Measurements from ENCODE around the gene LINC01488.

Gene LINC01488

DNA sequence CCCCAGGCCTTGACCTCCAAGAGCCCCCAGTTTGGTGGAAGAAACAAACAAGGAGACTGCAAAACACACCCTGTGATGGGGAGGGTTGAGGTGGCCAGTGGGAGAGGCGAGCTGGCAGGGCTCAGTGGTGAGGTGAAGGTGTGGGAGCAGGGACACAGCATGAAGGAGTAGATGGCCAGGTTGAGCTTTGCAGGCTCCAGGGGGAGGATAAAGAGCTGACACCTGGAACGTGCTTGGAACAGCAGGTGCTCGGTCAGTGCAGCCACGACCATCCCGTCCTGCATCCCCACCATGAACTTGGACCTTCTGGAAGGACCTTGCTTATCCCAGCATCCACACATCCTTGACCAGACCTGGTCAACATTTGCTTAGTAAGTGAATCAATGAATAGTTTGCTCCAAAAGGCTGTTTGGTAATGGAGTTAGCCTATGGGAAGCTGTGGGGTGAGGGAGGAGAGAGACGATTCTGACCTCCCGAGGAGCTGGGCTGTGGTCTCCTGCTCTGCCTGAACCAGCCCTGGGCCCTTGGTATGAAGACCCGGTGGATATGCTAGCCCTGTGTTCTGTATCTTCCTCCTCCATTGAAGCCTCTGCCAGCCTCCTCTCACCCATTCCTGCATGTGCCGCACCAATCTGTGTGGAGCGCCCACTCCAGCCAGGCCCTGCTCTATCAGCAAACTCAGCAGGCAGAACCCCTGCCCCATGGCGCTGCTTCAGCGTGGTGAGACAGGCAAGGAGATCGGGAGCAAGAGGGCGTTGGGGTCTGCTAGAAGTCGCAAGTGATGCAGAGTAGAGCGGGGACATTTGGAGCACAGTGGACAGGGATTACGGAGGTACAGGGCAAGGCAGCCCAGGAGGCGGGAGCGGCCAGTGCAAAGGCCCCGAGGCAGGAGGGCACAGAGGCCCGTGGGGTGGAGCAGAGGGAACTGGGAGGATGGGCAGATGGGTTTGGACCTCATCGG lies 9.9 kb downstream of the LINC01488 start:
- no peak for DNase-seq (ENCODE audit: low read depth in 2 of 2, low spot score in 1 of 2)

DNA sequence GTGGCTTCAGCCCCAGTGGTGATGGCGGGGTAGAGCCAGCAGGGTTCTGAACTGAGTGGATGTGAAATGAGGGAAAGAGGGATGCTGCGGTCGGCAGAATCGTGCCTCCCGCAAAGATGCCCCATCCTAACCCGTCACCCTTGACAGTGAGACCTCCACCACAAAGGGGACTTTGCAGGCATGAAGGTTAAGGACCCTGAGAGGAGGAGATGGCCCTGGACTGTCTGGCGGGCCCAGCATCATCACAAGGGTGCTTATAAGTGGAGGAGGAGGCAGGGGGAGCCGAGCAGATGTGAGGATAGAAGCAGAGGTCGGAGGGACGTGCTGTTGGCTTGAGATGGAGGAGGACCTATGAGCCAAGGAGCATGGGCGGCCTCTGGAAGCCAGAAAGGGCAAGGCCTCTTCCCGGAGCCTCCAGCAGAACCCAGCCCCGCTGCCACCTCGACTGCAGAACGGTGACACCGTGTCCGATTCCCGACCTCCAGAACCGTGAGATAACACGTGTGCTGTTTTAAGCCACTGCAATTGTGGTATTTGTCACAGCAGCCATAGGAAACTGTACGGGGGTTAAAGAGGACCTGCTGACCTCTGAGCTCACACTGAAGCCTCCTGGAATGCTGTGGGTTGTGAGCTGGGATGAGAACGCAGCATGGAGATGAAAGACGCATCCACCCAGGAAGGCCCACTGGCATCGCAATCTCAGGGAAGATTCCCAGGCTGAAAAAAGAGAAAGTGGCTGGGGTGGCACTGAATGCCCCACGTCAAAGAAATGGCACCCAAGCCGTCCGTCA lies 10.9 kb downstream of the LINC01488 start:
- no peak for DNase-seq (ENCODE audit: low read depth in 2 of 2, low spot score in 1 of 2)

DNA sequence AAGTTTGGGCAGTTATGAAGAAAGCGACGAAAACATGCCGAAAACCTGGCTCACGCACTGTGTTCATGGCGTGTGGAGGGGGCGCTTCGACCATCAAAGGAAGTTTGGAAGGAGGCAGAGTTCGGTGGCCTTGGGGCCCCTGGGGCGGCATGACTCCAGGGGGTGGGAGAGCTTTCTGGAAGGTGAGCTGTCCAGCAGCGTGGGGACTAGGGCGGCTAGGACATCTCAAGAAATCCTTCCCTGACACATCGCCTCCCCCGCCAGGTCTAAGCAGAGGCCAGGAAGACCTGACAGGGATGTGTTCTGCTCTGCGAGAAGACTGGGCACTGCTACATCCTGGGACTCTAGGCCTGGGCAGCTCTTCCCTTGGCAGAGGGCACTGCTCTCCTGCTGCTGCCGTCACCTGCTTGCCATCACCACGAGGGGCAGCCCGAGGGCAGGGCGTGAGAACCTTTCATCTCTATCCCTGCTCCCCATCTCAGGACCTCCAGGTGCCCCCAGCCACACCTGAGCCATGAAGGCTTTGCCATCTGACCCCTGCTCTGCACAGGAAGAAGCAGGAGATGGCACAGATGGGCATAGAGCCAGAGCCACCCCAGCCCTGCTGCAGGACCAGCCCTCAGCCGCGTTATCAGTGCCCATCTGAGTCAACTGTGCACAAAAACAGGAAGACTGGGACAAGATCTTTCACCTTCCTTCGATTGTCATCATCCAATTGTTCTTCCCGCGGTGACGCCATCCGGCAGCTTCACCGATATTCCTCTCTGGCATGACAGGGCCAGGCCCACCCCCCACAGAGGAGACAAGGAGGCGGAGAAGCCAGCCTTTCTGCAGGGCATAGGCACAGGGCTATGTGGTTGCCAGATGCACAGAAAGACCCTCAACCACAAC lies 12.7 kb downstream of the LINC01488 start:
- DNase-seq (ENCODE audit: low read depth in 2 of 2, low spot score in 1 of 2) = no peak

DNA sequence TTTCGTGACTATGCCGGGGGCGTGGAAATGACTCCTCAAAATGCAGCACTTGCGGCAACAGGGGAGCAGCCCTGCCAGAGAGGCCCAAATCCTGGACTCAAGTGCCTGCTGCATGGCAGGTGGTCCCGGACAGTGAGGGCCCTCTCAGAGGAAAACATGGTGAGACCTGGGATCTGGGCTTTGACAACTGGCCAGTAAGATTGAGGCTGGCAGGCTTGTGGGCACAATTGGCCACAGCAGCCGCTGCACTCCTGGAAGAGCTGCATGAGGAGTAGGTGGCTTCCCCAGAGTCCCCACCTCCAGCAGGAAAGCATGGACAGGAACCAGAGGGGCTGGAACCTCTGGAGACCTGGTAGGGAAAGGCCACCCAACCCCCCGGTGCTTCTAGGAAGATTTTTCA lies 13.4 kb downstream of the LINC01488 start:
- no peak for DNase-seq (ENCODE audit: low read depth in 2 of 2, low spot score in 1 of 2)

DNA sequence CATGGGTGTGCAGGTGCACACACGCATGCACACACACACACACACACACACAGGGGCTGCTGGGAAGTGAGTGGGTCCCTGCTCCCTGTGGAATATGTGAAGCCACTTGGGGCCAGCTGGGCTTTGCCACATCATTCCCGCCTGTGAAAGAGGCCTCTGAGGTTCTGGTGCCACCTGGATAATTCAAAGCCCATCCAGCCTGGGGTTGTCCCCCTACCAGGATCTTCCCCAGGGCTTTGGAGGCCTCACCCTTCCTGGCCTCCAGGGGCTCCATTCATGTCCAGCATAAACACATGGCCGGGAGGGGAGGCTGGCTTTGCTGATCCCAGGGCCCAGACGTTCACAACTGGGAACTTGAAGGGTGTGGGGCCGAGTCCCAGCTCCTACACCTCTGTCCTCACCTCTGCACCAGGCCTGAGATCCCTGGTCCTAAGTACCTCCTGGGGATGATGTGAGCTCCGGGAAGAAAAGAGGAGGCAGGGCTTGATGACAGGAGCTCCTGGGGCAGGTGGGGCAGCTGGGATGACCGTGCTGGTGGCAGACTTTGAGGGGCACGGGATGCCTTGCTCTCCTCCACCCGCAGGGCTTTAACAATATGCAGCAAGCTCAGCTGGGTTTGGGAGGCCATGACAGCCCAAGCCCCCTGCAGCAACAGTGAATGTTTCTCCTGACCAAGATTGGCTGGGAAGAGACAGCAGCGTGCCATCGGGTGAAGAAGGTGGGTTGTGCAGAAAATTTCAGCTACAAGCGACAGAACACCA lies 14.2 kb downstream of the LINC01488 start:
- DNase-seq (ENCODE audit: low read depth in 2 of 2, low spot score in 1 of 2) = no peak

DNA sequence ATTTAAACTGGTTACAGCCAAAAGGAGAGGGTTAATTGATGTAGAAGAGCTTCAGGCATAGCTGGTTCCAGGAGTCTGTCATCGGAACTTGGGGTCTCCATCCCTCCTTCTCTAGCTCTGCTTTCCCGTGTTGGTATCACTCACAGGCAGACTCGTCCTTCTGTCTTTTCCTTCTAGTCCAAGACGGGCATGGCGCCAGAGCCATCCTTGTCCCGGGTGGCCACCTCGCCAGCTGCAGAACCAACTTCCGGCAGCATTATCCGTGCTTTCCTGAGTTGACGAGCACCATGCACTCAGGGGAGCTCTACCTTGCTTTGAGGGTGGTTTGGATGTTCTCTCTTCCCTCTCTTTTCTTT lies 14.7 kb downstream of the LINC01488 start:
- no peak for DNase-seq (ENCODE audit: low read depth in 2 of 2, low spot score in 1 of 2)

DNA sequence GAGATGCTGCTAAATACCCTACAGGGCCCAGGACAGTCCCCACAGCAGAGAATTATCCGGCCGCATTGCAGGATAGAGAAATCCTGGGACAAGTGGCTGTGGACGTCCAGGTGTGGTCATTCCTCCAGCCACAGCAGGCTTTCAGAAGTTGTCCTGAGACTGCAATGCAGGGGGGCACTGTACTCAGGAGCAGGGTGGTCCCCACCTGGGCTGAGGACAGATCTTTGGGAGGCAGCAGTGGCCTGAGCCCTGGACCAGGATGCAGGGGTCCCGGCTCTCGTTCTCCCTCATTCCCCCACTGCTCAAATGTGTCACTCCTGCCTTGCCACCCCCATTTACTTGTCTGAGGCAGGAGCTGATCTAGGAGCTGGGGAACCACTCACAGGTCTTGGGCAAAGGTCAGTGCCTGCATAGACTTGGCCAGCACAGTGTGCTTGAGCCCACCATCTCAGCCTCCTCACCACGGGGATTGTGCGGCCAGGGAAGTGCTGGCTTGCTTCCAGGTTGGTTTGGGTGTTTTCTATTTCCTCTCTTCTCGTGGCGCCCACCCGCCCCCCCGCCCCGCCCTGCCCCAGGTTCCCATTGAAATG lies 15.3 kb downstream of the LINC01488 start:
- no peak for DNase-seq (ENCODE audit: low read depth in 2 of 2, low spot score in 1 of 2)

DNA sequence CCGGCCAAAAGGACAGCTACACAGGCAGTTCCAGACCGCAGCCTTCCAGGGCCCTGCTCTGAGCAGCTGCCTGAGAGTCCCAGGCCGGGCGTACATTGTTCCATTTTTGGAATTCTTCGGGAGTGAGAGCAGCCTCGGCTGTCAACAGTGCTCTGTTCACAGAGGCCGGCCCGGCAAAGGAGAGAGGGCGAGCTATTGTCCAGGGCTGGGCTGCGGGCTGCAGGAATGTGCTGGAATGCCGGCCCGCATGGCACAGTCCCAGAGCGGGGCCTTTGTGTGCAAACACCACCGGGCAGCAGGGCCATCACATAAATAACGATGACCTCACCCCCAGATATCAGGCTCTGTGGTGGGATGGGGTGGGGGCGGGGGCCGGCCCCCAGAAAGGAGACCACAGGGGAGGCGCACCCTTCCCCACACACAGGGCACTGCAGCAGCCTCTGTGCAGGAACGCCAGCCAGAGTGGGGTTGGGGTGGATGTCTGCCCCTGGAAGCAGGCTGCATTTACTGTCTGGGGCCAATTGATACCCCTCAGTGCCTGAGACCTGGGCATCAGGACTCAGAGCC lies 15.8 kb downstream of the LINC01488 start:
- DNase-seq (ENCODE audit: low read depth in 2 of 2, low spot score in 1 of 2) = no peak

DNA sequence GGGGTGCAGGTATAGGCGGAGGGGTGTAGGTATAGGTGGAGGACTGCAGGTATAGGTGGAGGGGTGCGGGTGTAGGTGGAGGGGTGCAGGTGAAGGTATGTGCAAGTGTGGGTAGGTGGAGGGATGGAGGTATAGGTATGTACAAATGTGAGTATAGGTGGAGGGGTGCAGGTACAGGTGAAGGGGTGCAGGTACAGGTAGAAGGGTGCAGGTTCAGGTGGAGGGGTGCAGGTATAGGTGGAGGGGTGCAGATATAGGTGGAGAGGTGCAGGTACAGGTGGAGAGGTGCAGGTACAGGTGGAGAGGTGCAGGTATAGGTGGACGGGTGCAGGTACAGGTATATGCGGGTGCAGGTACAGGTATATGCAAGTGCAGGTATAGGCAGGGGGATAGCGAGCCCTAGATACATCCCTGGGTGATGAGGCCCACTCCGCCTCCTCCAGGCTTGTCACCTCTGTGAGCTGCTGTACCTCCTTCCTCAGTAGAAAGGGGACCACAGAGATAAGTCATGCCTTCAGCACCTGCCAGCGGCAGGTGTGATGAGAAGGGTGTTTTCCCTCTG lies 17.2 kb downstream of the LINC01488 start:
- no peak for DNase-seq (ENCODE audit: low read depth in 2 of 2, low spot score in 1 of 2)

DNA sequence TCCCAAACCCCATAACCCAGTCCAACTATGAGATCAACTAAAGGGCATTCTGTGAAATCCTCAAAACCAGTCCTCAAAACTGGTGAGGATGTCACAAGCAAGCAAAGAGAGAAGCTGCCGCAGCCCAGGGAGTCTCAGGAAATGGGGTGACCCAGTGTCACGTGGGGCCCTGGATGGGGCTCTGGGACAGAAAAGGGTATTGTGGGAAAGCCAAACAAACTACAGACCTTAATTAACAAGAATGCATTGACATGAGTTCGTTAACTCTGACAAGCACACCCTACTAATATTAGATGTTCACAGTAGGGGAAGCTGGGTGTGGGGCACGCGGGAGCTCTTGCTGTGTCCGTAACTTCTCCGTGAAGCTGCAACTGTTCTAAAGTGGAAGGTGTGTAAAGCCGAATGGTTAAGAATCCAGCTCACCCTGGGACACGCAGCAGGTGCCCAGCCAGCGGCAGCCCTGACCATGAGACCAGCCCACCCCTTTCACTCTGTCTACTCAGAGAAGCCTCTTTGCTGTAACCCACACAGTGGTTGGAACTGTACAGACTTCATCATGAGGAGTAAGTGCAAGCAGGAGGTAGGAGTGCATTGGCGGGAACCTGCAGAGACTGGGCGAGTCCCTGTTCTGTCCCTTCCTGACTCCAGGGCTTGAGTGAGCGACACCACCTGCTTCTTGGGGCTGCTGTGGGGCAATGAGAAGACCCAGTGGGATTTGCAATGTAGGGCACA lies 17.9 kb downstream of the LINC01488 start:
- no peak for DNase-seq (ENCODE audit: low read depth in 2 of 2, low spot score in 1 of 2)

DNA sequence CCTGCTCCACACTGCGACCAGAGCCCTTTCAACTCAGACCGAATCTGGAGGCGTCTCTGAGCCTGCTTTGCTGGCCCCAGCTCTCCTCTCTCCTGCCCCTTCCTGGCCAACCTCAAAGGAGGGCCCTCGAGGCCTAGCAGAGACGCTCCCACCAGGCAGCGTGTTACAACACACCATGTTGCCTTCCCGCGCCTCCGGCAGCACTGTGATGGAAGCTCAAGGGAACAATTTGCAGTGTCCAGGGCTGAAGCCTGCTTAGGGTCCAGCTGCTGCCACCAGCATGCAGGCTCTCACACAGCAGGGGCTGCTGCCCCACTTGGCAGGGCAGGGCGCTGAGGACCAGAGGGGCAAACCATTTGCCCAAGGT lies 18.4 kb downstream of the LINC01488 start:
- DNase-seq (ENCODE audit: low read depth in 2 of 2, low spot score in 1 of 2) = no peak

DNA sequence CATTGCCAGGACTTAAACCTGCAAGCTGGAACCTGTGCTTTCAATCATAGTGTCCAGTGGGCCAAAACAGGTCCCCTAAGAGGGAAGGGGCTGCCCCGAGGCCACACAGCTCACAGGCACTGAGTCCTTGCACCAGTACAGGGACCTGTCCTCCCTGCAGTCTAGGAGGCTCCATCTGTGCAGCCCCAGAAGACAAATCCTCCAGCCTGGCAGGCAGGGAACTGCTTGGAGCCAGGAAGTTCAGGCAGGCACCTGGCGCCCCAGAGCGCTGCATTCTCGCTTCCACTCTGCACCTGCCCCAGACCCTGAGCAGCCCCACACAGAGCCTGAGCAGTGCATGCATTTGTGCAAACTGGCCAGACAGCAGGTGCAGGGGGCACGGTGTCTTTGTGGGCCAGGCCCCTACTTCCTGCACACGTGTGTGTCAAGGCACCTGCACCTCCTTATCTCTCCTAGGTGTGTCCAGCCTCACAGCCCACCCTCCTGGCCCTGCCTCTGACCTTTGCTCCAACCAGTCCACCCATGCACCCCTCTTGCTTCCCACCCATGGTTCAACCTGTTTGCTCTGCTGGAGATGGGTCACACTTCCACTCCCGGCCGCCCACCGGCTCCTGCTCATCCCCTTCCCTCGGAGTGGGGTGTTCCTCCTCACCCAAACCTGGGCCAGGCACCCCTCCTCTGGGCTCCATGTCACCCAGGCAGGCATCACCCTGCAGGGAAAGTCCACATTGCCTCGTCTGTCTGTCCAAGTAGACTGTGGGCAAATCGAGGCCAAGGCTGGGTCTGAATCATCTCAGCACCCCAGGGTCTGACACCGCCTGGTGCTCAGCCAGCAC lies 19.0 kb downstream of the LINC01488 start:
- no peak for DNase-seq (ENCODE audit: low read depth in 2 of 2, low spot score in 1 of 2)

DNA sequence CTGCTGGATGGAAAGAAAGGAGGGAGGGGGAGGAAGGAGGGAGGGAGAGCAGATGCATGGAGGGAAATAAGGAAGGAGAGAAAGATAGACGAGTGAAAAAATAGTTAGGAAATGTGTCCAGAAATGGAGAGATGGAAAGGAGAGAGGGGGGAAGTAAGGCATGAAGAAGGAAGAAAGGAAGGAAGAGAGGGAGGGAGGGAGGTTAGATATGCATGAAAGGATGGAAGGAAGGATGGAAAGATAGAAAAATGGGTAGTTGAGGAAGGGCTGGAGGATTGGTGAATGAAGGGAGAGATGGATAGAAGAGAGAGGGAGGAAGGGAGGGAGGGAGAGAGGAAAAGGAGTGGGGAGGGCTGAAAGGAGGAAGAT lies 19.6 kb downstream of the LINC01488 start:
- no peak for DNase-seq (ENCODE audit: low read depth in 2 of 2, low spot score in 1 of 2)

DNA sequence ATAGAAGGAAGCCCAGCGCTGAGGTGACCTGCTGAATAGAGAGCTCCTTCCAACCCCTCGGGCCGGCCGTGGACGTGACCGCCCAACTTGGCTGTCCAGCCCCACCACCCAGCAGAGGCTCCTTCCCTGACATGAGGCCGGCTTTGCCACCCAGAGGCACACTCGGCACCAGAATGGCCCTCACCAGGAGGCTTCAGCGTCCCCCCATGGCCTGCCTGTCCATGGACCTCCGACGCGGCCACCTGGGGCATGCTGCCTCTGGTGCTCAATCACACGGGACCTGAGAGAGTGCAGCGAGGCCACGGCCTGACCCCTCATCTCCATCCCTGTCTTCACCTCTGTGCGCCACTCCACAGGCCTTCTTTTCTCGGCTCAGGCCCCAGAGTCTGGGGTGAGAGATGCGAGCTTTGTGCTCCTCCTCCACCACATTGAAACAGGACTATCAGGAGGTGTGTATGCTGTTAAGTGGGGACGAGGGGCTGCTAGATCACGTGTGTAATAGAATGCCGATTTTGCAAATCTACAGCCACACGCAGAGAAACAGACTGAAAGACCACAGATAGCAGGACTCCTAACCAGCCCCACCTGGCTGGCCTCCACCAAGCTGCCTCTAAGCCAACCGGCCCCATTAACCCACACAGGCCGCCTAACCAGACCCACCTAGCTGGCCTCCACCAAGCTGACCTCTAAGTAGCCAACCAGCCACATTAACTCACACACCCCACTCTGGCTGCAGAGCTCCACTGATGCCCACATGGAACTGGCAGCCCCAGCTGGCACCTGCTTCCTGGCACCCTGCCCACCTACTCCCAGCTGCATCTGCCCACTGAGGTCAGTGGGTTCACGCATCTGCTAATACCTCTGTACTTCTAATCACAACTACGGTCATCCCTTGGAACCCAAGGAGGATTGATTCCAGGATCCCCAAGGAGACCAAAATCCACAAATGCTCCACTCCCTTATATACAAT lies 20.7 kb downstream of the LINC01488 start:
- DNase-seq (ENCODE audit: low read depth in 2 of 2, low spot score in 1 of 2) = no peak

DNA sequence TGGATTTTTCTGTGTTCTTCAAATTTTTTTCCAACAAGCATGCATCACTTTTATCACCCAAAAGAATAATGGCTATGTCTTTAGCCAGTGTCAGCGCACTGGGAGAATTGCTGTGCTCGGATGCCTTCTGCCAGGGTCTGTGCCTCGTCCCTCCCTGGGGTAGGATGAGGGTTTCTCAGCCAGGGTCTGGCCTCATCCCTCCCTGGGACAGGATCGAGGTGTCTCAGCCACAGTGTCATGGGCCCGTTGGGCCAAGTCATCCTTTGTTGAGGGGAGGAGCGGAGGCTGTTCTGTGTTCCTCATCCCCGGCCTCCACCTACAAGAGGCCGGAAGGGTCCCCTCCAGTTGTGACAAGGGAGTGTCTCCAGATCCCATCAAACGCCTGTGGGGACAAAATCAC lies 22.7 kb downstream of the LINC01488 start:
- no peak for DNase-seq (ENCODE audit: low read depth in 2 of 2, low spot score in 1 of 2)

DNA sequence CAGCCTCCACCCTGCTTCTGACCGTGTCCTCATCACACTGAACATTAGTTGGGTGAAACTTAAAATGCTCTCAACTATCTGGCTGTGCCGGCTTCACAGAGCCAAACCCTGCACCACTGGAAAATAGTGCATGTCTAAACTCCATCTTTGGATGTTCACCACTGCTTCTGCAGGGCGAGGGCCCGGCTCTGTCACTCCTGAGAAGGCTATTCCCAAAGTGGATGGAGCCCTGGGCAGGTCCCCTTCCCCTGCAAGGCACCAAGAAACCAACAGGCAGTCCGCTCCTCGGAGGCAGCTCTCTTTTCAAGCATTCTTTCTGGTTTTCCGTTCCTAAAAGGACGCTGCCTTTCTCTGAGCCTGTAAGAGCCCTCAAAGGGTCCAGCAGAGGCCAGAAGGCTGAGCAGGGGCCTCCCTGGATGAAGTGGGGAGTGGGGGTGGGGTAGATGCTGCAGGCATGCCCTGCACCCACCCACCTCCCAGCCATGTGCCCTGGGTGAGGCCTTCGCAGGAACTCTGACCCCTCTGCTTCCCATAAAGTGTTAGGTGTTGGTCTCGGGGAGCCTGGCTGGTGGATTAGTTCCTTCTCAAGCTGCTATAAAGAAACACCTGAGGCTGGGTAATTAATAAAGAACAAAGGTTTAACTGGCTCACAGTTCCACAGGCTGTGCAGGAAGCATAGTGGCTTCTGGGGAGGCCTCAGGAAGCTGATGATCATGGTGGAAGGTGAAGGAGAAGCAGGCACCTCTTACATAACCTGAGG lies 23.3 kb downstream of the LINC01488 start:
- DNase-seq (ENCODE audit: low read depth in 2 of 2, low spot score in 1 of 2) = no peak
